HepG2 (cell line): ENCODE results near the gene HDGFL2. TPM values are rescaled to one million over a fixed set of nuclear protein-coding genes. Genes with fewer than 3 reads are reported as not detected.

Experiments
- AGO2 ChIP-seq: fragments of 200-400 bp; formaldehyde crosslinking; optimal IDR thresholded peaks from 2 replicates; pipeline ENCODE3; 2017; ENCODE audit warnings: mild to moderate bottlenecking, low read depth, low read length, moderate library complexity
- ATF7 ChIP-seq, 2 experiments: fragments of 450-650 bp in 1 of 2; sonication (generic) in 1 of 2; formaldehyde crosslinking in 1 of 2; IDR thresholded peaks; 2 replicates each; pipeline versions ENCODE4 v1.4.0 to v1.6.1; 2016 to 2020; ENCODE audit warnings: antibody characterized with exemption in 1 of 2, mild to moderate bottlenecking in 1 of 2, missing genetic modification reagents in 1 of 2
- EED ChIP-seq: sonication (generic); formaldehyde crosslinking; IDR thresholded peaks from 2 replicates; pipeline ENCODE4 v1.5.0; 2020; ENCODE audit warnings: mild to moderate bottlenecking, missing genetic modification reagents
- HES4 ChIP-seq: sonication (generic); formaldehyde crosslinking; IDR thresholded peaks from 2 replicates; pipeline ENCODE4 v1.9.0; 2021; ENCODE audit warnings: mild to moderate bottlenecking, missing genetic modification reagents, borderline replicate concordance
- HHEX ChIP-seq: IDR thresholded peaks from 2 replicates; pipeline ENCODE4 v1.6.1; 2016; ENCODE audit warnings: control low read depth
- KLF11 ChIP-seq: IDR thresholded peaks from 2 replicates; pipeline ENCODE4 v1.6.1; 2016; ENCODE audit warnings: missing compliant biosample characterization
- MYNN ChIP-seq: sonication (generic); formaldehyde crosslinking; IDR thresholded peaks from 2 replicates; pipeline ENCODE4 v1.4.0; 2020; ENCODE audit warnings: mild to moderate bottlenecking, low read depth, missing genetic modification reagents
- RELA ChIP-seq: sonication (generic); formaldehyde crosslinking; IDR thresholded peaks from 2 replicates; pipeline ENCODE4 v1.4.0; 2020; ENCODE audit warnings: missing genetic modification reagents
- SP2 ChIP-seq: sonication (generic); formaldehyde crosslinking; IDR thresholded peaks from 2 replicates; pipeline ENCODE4 v1.5.1; 2020; ENCODE audit warnings: mild to moderate bottlenecking, missing genetic modification reagents
- SP4 ChIP-seq: sonication (generic); formaldehyde crosslinking; IDR thresholded peaks from 2 replicates; pipeline ENCODE4 v1.8.1; 2023; ENCODE audit warnings: mild to moderate bottlenecking, missing genetic modification reagents
- TBL1XR1 ChIP-seq: fragments of 150-350 bp; IDR thresholded peaks from 2 replicates; pipeline ENCODE4 v1.6.1; 2014; ENCODE audit warnings: borderline replicate concordance, low read length; ENCODE audit not compliant: partially characterized antibody
- THYN1 ChIP-seq: sonication (generic); formaldehyde crosslinking; IDR thresholded peaks from 2 replicates; pipeline ENCODE4 v1.8.1; 2023; ENCODE audit warnings: low read depth, mild to moderate bottlenecking, moderate library complexity, missing genetic modification reagents, borderline replicate concordance
- ZBTB21 ChIP-seq: sonication (generic); formaldehyde crosslinking; IDR thresholded peaks from 2 replicates; pipeline ENCODE4 v1.4.0; 2020; ENCODE audit warnings: missing genetic modification reagents
- ZBTB38 ChIP-seq: sonication (generic); formaldehyde crosslinking; IDR thresholded peaks from 2 replicates; pipeline ENCODE4 v1.5.1; 2020; ENCODE audit warnings: mild to moderate bottlenecking, missing genetic modification reagents
- ZHX1 ChIP-seq: sonication (generic); formaldehyde crosslinking; IDR thresholded peaks from 2 replicates; pipeline ENCODE4 v1.8.1; 2022; ENCODE audit warnings: low read depth, mild to moderate bottlenecking, missing genetic modification reagents
- ZKSCAN8 ChIP-seq: IDR thresholded peaks from 2 replicates; pipeline ENCODE4 v1.6.1; 2016; ENCODE audit warnings: borderline replicate concordance, missing genetic modification reagents, missing compliant biosample characterization
- ZNF101 ChIP-seq: sonication (generic); formaldehyde crosslinking; IDR thresholded peaks from 2 replicates; pipeline ENCODE4 v1.4.0; 2020; ENCODE audit warnings: mild to moderate bottlenecking, low read depth, missing genetic modification reagents, borderline replicate concordance
- ZNF496 ChIP-seq: sonication (generic); formaldehyde crosslinking; IDR thresholded peaks from 2 replicates; pipeline ENCODE4 v1.8.1; 2023; ENCODE audit warnings: mild to moderate bottlenecking, moderate library complexity, missing genetic modification reagents; ENCODE audit not compliant: insufficient replicate concordance
- ZNF790 ChIP-seq: sonication (generic); formaldehyde crosslinking; IDR thresholded peaks from 2 replicates; pipeline ENCODE4 v1.8.0; 2022; ENCODE audit warnings: missing genetic modification reagents, mild to moderate bottlenecking, borderline replicate concordance
- polyA plus RNA-seq, 8 experiments: library from polyadenylated mRNA; depleted of rRNA in 3 of 8; stranded (reverse) in 7 of 8; unstranded in 1 of 8; fragments of >200 nt; fragmentation: Illumina TruSeq in 4 of 8; extraction: Trizol in 4 of 8; gene quantifications; 2 replicates each; pipeline versions ENCODE4 v1.2.1 to v1.2.3, GENCODE V29; 2011 to 2016; ENCODE audit warnings: low read depth in 4 of 8, missing spikeins in 1 of 8, mixed read lengths in 1 of 8; ENCODE audit not compliant: insufficient read depth in 1 of 8
- total RNA-seq, 5 experiments: library from RNA; depleted of rRNA; stranded (reverse); fragments of >200 nt; fragmentation: Illumina TruSeq; extraction: Trizol; gene quantifications; 2 replicates each; pipeline ENCODE4 v1.2.3, GENCODE V29; 2016; ENCODE audit warnings: low read depth in 1 of 5
- TF ChIP-seq, protein P1 (sequence below): sonication (generic); formaldehyde crosslinking; IDR thresholded peaks from 2 replicates; pipeline ENCODE4 v1.5.1; 2020; ENCODE audit warnings: mild to moderate bottlenecking, missing genetic modification reagents, borderline replicate concordance
- TF ChIP-seq, protein P2 (sequence below): sonication (generic); formaldehyde crosslinking; IDR thresholded peaks from 2 replicates; pipeline ENCODE4 v1.5.0; 2020; ENCODE audit warnings: missing genetic modification reagents

The HDGFL2 gene
- total and polyA plus RNA-seq, 2 of the 13 experiments (the other 11 are each of a cell fraction or from before 2014, with no cell fraction given) = 20.0 to 51.1 TPM

DNA sequence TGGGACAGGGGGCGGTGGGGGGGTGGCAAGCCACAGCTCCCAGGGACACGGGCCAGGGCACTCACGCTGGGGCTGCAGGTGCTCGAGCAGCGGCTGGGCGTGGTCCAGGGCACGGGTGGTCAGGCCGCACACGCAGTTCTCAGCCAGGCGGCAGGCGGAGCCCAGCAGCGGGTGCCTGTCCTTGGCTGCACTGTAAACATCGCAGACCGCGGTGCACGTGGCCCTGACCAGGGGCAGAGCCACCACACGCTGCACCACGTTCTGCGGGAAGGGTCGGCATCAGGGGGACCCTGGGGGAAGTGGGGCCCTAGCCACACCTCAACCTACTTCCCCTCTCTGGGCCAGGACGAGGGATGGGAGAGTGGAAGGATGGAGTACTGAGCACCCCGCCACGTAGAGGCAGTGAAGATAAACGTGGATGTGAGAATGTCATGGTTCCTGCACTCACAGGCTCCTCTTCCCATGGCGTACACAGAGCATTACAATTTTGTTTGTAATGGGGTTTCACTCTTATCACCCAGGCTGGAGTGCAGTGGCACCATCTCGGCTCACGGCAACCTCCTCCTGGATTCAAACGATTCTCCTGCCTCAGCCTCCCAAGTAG is 59.6 kb downstream of the HDGFL2 start (continued):
- TF ChIP-seq, protein P1, sequence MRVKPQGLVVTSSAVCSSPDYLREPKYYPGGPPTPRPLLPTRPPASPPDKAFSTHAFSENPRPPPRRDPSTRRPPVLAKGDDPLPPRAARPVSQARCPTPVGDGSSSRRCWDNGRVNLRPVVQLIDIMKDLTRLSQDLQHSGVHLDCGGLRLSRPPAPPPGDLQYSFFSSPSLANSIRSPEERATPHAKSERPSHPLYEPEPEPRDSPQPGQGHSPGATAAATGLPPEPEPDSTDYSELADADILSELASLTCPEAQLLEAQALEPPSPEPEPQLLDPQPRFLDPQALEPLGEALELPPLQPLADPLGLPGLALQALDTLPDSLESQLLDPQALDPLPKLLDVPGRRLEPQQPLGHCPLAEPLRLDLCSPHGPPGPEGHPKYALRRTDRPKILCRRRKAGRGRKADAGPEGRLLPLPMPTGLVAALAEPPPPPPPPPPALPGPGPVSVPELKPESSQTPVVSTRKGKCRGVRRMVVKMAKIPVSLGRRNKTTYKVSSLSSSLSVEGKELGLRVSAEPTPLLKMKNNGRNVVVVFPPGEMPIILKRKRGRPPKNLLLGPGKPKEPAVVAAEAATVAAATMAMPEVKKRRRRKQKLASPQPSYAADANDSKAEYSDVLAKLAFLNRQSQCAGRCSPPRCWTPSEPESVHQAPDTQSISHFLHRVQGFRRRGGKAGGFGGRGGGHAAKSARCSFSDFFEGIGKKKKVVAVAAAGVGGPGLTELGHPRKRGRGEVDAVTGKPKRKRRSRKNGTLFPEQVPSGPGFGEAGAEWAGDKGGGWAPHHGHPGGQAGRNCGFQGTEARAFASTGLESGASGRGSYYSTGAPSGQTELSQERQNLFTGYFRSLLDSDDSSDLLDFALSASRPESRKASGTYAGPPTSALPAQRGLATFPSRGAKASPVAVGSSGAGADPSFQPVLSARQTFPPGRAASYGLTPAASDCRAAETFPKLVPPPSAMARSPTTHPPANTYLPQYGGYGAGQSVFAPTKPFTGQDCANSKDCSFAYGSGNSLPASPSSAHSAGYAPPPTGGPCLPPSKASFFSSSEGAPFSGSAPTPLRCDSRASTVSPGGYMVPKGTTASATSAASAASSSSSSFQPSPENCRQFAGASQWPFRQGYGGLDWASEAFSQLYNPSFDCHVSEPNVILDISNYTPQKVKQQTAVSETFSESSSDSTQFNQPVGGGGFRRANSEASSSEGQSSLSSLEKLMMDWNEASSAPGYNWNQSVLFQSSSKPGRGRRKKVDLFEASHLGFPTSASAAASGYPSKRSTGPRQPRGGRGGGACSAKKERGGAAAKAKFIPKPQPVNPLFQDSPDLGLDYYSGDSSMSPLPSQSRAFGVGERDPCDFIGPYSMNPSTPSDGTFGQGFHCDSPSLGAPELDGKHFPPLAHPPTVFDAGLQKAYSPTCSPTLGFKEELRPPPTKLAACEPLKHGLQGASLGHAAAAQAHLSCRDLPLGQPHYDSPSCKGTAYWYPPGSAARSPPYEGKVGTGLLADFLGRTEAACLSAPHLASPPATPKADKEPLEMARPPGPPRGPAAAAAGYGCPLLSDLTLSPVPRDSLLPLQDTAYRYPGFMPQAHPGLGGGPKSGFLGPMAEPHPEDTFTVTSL (CRISPR knock-in tag) = no peak
- no peak for TF ChIP-seq HHEX (CRISPR knock-in tag)
- TF ChIP-seq, protein P2, sequence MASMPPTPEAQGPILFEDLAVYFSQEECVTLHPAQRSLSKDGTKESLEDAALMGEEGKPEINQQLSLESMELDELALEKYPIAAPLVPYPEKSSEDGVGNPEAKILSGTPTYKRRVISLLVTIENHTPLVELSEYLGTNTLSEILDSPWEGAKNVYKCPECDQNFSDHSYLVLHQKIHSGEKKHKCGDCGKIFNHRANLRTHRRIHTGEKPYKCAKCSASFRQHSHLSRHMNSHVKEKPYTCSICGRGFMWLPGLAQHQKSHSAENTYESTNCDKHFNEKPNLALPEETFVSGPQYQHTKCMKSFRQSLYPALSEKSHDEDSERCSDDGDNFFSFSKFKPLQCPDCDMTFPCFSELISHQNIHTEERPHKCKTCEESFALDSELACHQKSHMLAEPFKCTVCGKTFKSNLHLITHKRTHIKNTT (CRISPR knock-in tag) = no peak
- no peak for TF ChIP-seq RELA (CRISPR knock-in tag)
- TF ChIP-seq TBL1XR1 = no peak
- TF ChIP-seq ZNF790 (CRISPR knock-in tag) = no peak
- TF ChIP-seq THYN1 (CRISPR knock-in tag) = no peak
- no peak for TF ChIP-seq AGO2
- no peak for TF ChIP-seq KLF11
- TF ChIP-seq ZHX1 (CRISPR knock-in tag) = 0 out of 2 replicates have a peak, but pooled peaks have one; percentile 59
- no peak for TF ChIP-seq ZBTB21
- no peak for TF ChIP-seq SP2 (CRISPR knock-in tag)
- no peak for TF ChIP-seq EED (CRISPR knock-in tag)
- TF ChIP-seq ZNF496 (CRISPR knock-in tag) = no peak
- TF ChIP-seq ZBTB38 (CRISPR knock-in tag) = peak; percentile 84
- peak; percentile 48; the same call in 1 of the 2 replicates for TF ChIP-seq ZKSCAN8 (CRISPR knock-in tag)
- TF ChIP-seq HES4 (CRISPR knock-in tag) = peak; percentile 89
- TF ChIP-seq MYNN (CRISPR knock-in tag) = no peak
- peak; percentile 27; the same call in 1 of the 2 replicates for TF ChIP-seq SP4 (CRISPR knock-in tag)
- TF ChIP-seq ZNF101 = no peak
- no peak for TF ChIP-seq ATF7 (IDR thresholded peaks at IDR 0.05)
- no peak; the same call in 1 of the 2 replicates for TF ChIP-seq ATF7 (CRISPR knock-in tag; IDR thresholded peaks at IDR 0.05)
